Caco-2 (cell line): ENCODE measurements around the gene PCBP4. TPM values are rescaled to one million over a fixed set of nuclear protein-coding genes. Genes with fewer than 3 reads are reported as not detected.

ENCODE experiments used
- BruUV-seq: library from RNA; stranded (reverse); fragments of 400-500 nt; replicated peaks from 2 replicates; lab custom pipeline; 2021; lab: Mats Ljungman, UMichigan
- CTCF ChIA-PET: fragments of 300-600 bp; sonication (Branson Sonifier 250); formaldehyde crosslinking; loops from one replicate; lab custom pipeline; 2022; ENCODE audit warnings: antibody characterized with exemption; lab: Charles Lee
- POLR2A ChIA-PET: fragments of 300-600 bp; sonication (Branson Sonifier 250); formaldehyde crosslinking; loops from one replicate; lab custom pipeline; 2022; ENCODE audit warnings: antibody characterized with exemption; lab: Charles Lee
- DNase-seq, 2 experiments: peaks; one replicate each; pipeline versions ENCODE4 v3.0.0 to v3.0.0-alpha.2; 2020 to 2022
- H3K27me3 ChIP-seq: replicated peaks from 2 replicates; pipeline ENCODE4 v1.6.0; 2011; ENCODE audit warnings: low read length; ENCODE audit not compliant: control insufficient read depth, insufficient read depth
- H3K36me3 ChIP-seq: 2 replicates; pipeline ENCODE4 v1.5.1; 2011; ENCODE audit warnings: low read length; ENCODE audit not compliant: control insufficient read depth, insufficient read depth
- H3K4me1 ChIP-seq: fragments of 250-450 bp; sonication (Bioruptor Pico); 2 replicates; pipeline ENCODE4 v1.5.1; 2020; ENCODE audit warnings: mild to moderate bottlenecking
- H3K4me3 ChIP-seq: 2 replicates; pipeline ENCODE4 v1.5.1; 2011; ENCODE audit warnings: low read depth, mild to moderate bottlenecking, control low read depth, low read length
- H3K9me3 ChIP-seq: fragments of 250-450 bp; sonication (Bioruptor Pico); 2 replicates; pipeline ENCODE4 v1.5.1; 2020; ENCODE audit warnings: mild to moderate bottlenecking, moderate library complexity
- H3K27ac Mint-ChIP-seq: one replicate; pipeline ENCODE4 v1.8.0; 2022; ENCODE audit warnings: mixed read lengths; ENCODE audit not compliant: unreplicated experiment
- H3K27me3 Mint-ChIP-seq: one replicate; pipeline ENCODE4 v1.8.0; 2022; ENCODE audit warnings: mixed read lengths; ENCODE audit not compliant: insufficient read depth, unreplicated experiment
- H3K36me3 Mint-ChIP-seq: one replicate; pipeline ENCODE4 v1.8.0; 2022; ENCODE audit warnings: mild to moderate bottlenecking, mixed read lengths; ENCODE audit not compliant: insufficient read depth, unreplicated experiment
- H3K4me1 Mint-ChIP-seq: one replicate; pipeline ENCODE4 v1.8.0; 2022; ENCODE audit warnings: low read depth, mixed read lengths; ENCODE audit not compliant: unreplicated experiment
- H3K4me3 Mint-ChIP-seq: one replicate; pipeline ENCODE4 v1.8.0; 2022; ENCODE audit warnings: mild to moderate bottlenecking, moderate library complexity, mixed read lengths; ENCODE audit not compliant: unreplicated experiment
- H3K9me3 Mint-ChIP-seq: one replicate; pipeline ENCODE4 v1.8.0; 2022; ENCODE audit warnings: mixed read lengths; ENCODE audit not compliant: unreplicated experiment
- intact Hi-C: fragments of 100-400 bp; cut with micrococcal nuclease; formaldehyde crosslinking; loops from one replicate; pipeline ENCODE4 v1.10.0; 2022; ENCODE audit not compliant: unreplicated experiment
- total RNA-seq: library from RNA; stranded (reverse); gene quantifications from 2 replicates; pipeline ENCODE4 v1.2.3, GENCODE V29; 2022
- TF ChIP-seq, protein P1 (sequence below), 2 experiments: fragments of 200-600 bp in 1 of 2; IDR thresholded peaks; 1 replicate in 1 of 2; 2 replicates in 1 of 2; pipeline versions ENCODE4 v1.5.1 to v1.8.0; 2011 to 2022; ENCODE audit warnings: antibody characterized with exemption in 1 of 2, control low read depth in 1 of 2, inconsistent platforms in 1 of 2, low read depth in 1 of 2, low read length in 1 of 2, mild to moderate bottlenecking in 1 of 2, moderate library complexity in 1 of 2; ENCODE audit not compliant: insufficient read depth in 1 of 2, severe bottlenecking in 1 of 2, unreplicated experiment in 1 of 2

PCBP4 gene
- total RNA-seq, 1 experiment from 2014 or later: 46.5 TPM

DNA sequence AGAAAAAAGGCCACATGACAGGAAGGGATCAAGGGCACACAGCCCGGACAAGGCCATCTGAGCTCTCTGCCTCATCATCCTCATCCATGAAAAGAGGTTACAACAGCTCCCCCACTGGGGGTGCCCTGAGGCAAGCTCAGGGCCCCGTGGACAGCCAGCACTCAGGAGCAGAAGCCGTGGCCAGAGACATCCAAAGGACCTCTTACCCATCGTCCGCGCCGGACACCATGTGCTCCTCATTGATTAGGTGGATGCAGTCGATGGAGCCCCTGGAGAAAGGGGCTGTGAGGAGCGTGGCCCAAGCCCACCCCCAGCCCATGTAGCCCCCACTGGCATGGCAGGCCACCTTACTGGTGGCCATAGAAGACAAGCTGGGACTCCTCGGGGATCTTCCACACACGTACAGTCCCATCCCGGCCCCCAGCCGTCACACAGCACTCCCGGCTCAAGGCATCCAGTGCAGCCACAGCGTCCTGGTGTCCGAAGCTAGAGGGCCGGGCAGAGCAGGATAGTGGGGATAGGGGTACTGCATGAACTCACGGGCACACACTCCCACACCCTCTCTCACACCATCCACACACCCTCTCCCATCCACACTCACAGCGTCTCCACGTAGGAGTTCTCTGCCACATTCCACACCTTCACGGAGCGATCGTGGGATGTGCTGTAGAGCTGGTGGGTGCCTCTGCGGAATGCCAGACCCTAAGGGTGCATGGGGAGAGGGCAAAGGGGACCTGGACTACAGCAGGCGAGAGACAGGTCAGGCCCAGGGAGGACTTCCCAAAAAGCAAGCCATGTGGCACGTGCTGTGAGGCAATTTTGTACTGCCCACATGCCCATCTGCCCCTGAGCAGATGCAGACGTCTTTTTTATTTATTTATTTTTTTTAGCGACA is 32.0 kb downstream of the PCBP4 start:
- peaks cover 53% of the 10 kb centered on the region for H3K36me3 Mint-ChIP-seq
- no TSS peak for BruUV-seq
- CTCF ChIA-PET: no interaction called here
- Histone ChIP-seq H3K9me3 (no peaks in the 10 kb centered on the region), H3K4me3 (no peak overlapping the region), H3K4me1 (no peaks in the 10 kb centered on the region), H3K36me3 (no peaks in the 10 kb centered on the region; the same call in 1 of the 2 replicates), H3K27me3 (no peaks in the 10 kb centered on the region)
- POLR2A ChIA-PET: no interaction called here
- H3K4me3 Mint-ChIP-seq: no peak overlapping the region
- H3K27me3 Mint-ChIP-seq: no peaks in the 10 kb centered on the region
- DNase-seq: no peak
- TF ChIP-seq, protein P1, sequence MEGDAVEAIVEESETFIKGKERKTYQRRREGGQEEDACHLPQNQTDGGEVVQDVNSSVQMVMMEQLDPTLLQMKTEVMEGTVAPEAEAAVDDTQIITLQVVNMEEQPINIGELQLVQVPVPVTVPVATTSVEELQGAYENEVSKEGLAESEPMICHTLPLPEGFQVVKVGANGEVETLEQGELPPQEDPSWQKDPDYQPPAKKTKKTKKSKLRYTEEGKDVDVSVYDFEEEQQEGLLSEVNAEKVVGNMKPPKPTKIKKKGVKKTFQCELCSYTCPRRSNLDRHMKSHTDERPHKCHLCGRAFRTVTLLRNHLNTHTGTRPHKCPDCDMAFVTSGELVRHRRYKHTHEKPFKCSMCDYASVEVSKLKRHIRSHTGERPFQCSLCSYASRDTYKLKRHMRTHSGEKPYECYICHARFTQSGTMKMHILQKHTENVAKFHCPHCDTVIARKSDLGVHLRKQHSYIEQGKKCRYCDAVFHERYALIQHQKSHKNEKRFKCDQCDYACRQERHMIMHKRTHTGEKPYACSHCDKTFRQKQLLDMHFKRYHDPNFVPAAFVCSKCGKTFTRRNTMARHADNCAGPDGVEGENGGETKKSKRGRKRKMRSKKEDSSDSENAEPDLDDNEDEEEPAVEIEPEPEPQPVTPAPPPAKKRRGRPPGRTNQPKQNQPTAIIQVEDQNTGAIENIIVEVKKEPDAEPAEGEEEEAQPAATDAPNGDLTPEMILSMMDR (IDR thresholded peaks at IDR 0.05; ENCODE audit: insufficient read depth in 1 of 2, low read depth in 1 of 2, low read length in 1 of 2, severe bottlenecking in 1 of 2, unreplicated experiment in 1 of 2): no peak
- H3K4me1 Mint-ChIP-seq: no peaks in the 10 kb centered on the region
- intact Hi-C loops: no loop called here
- no peaks in the 10 kb centered on the region for H3K9me3 Mint-ChIP-seq
- no peak overlapping the region for H3K27ac Mint-ChIP-seq

DNA sequence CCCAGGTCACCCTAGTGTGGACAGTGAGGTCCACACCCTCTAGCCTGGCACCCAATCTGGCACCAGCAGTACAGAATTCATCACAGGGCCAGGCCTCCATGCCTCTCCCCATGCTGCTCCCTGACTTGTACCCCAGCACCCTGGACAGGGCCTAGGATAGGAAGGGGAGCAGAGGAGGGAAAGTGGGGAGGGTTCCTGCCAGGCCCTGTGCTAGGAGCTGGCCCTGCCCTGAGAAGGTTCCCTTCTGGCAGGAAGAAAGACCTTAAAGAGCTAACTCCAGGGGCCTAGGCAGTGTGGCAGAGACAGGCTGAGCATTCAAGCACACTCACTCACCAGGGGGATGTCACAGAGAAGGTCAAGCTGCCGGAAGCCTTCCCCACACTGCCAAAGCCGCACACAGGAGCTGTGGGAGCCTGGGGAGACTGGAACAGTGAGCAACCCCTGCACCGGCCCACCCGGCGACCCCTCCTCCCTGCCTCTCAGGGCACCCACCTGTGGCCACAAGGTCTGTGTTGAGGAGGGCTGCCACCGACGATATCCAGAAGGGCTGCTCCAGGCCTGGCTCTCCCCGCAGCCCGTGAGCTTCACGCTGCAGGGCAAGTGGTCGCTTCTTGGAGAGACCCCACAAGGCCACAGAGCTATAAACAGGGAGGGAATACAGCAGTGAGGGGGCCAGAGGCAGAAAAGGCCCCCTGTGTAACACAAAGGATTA is 33.0 kb downstream of the PCBP4 start:
- no peak for DNase-seq
- Mint-ChIP-seq H3K36me3 (peaks cover 51% of the 10 kb centered on the region), H3K9me3 (no peaks in the 10 kb centered on the region), H3K27ac (no peak overlapping the region), H3K27me3 (no peaks in the 10 kb centered on the region), H3K4me3 (no peak overlapping the region), H3K4me1 (no peaks in the 10 kb centered on the region)
- Histone ChIP-seq H3K9me3 (no peaks in the 10 kb centered on the region), H3K27me3 (no peaks in the 10 kb centered on the region), H3K36me3 (no peaks in the 10 kb centered on the region; the same call in 1 of the 2 replicates), H3K4me1 (no peaks in the 10 kb centered on the region), H3K4me3 (no peak overlapping the region)
- ChIA-PET CTCF (no interaction called here), POLR2A (no interaction called here)
- intact Hi-C loops: no loop called here
- BruUV-seq: no TSS peak
- TF ChIP-seq, protein P1 (IDR thresholded peaks at IDR 0.05; ENCODE audit: insufficient read depth in 1 of 2, low read depth in 1 of 2, low read length in 1 of 2, severe bottlenecking in 1 of 2, unreplicated experiment in 1 of 2): no peak

DNA sequence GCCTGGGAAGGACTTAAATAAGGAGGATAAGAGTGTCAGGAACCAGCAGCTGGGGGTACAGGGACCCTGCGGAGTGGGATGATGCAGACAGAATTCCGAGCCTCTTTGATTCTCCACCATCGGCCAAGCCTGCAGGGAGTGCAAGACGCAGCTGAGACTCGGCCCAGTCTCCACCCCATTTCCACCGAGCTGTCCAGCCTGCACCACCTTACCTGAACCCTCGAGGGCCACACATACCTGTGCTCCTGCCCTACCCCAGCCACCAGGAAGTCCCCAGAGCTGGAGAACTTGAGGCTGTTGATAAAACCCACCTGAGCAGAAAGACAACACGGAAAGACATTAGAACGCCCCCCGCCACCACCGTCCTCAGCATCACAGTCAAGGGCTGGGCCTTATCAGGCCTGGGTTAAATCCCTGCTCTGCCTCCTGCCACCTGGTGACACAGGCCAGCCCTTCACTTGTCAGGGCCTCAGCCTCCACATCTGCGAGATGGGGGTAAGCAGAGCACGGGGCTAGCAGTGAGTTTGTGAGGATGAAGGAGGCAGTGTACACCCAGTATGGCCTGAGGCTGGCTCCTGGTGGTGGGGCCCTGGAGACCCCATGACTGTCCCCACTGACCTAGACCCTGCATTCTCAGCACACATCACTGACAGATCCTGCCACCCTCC is 33.6 kb downstream of the PCBP4 start:
- H3K27ac Mint-ChIP-seq: no peak overlapping the region
- no peak overlapping the region for H3K4me3 Mint-ChIP-seq
- H3K9me3 Mint-ChIP-seq: no peaks in the 10 kb centered on the region
- H3K36me3 ChIP-seq: no peaks in the 10 kb centered on the region; the same call in 1 of the 2 replicates
- no peaks in the 10 kb centered on the region for H3K4me1 Mint-ChIP-seq
- no TSS peak for BruUV-seq
- H3K4me1 ChIP-seq: no peaks in the 10 kb centered on the region
- CTCF ChIA-PET: no interaction called here
- H3K9me3 ChIP-seq: no peaks in the 10 kb centered on the region
- no peaks in the 10 kb centered on the region for H3K27me3 Mint-ChIP-seq
- no peaks in the 10 kb centered on the region for H3K27me3 ChIP-seq
- DNase-seq: no peak
- TF ChIP-seq, protein P1 (IDR thresholded peaks at IDR 0.05; ENCODE audit: insufficient read depth in 1 of 2, low read depth in 1 of 2, low read length in 1 of 2, severe bottlenecking in 1 of 2, unreplicated experiment in 1 of 2): no peak
- peaks cover 48% of the 10 kb centered on the region for H3K36me3 Mint-ChIP-seq
- intact Hi-C loops: no loop called here
- no peak overlapping the region for H3K4me3 ChIP-seq
- POLR2A ChIA-PET: no interaction called here
